ENCODE measurements around the gene CLK3.
A peak's percentile ranks its signal among the peaks of the same experiment; 100 is the strongest.

The CLK3 gene

DNA sequence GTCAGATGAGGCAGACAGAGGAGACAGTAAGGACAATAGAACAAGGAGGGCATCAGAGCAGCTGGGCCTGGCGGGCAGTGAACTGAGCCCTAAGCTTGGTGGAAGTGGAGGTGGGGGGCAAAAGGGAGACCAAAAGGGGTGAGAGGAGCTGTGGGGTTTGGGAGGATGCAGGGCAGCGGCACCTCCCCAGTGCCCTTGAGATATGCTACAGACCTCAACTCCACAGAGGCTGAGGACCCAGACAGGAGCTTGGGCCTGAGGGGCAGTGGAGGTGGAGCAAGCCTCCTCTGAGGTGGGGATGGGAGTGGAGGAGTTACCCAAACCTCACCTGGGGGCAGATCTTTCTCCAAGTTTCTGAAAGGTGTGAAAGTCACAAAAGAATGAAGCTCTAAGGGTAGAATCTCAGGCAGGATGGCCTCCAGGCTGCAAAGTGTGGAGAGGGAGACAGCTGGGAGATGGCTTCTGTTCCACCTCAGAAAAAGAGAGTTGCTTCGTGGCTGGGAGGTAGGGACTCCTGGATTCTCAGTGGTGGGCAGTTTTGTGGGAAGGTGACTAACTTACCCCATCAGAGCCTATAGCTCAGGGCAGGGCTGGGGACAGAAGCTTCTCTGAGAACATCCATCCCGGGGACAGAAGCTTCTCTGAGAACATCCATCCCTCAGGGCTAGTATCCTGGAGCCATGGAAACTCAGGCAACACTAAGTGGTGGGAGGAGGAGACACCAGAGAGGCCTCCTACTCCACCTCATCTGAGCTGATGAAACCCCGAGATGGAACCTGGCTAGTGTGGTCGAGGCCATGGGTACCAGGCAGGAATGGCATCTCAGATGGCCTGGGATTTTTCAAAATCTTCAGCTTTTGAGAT, 2.3 kb upstream of the CLK3 start:
- no peak overlapping the region for H3K14ac ChIP-seq (ENCODE audit: low read length in 2 of 2)
- peak overlapping the region; percentile 16 for H4K91ac ChIP-seq (ENCODE audit: low read length)
- no peak overlapping the region for H2BK5ac ChIP-seq (ENCODE audit: low read depth, low read length, poor library complexity, severe bottlenecking)
- no peaks in the 10 kb centered on the region for H3K9me3 ChIP-seq (ENCODE audit: control insufficient read depth, low read length)
- H3K4me2 ChIP-seq (ENCODE audit: low read length, poor library complexity, severe bottlenecking), result no peak overlapping the region
- peaks cover 13% of the 10 kb centered on the region for H3K4me1 ChIP-seq (ENCODE audit: control insufficient read depth, insufficient read depth, low read depth, low read length)
- no peak overlapping the region for H3K18ac ChIP-seq (ENCODE audit: low read depth in 1 of 2, low read length in 2 of 2)
- H2BK12ac ChIP-seq (ENCODE audit: low read length in 2 of 2), result no peak overlapping the region
- H3K9ac ChIP-seq (ENCODE audit: low read length), result peak overlapping the region; percentile 100
- H3K79me1 ChIP-seq (replicated peaks; ENCODE audit: low read length, poor library complexity, severe bottlenecking), result no peaks in the 10 kb centered on the region
- WGBS, result 85% methylated on average over 5 of the region's 6 CpGs
- peaks cover 0 to 3% of the 10 kb centered on the region in 2 experiments for H3K36me3 ChIP-seq (ENCODE audit: control insufficient read depth in 1 of 2, insufficient read depth in 2 of 2, low read depth in 1 of 2, low read length in 2 of 2)
- H3K27me3 ChIP-seq (ENCODE audit: control insufficient read depth in 1 of 2, insufficient read depth in 1 of 2, low read length in 2 of 2), result peaks cover 35 to 48% of the 10 kb centered on the region in 2 experiments
- no peak overlapping the region for H3K4ac ChIP-seq (ENCODE audit: low read depth in 1 of 2, low read length in 2 of 2)
- peak; percentile 44 for DNase-seq
- no peak overlapping the region for H2AFZ ChIP-seq (ENCODE audit: low read depth, low read length)
- no peak overlapping the region for H2BK120ac ChIP-seq (ENCODE audit: low read depth, low read length)
- no peak overlapping the region for H3K27ac ChIP-seq (ENCODE audit: low read length, poor library complexity, severe bottlenecking)
- no peak overlapping the region for H4K8ac ChIP-seq (ENCODE audit: low read length)
- H2AK5ac ChIP-seq (ENCODE audit: low read length, severe bottlenecking), result no peak overlapping the region
- H3K23ac ChIP-seq (ENCODE audit: low read length in 2 of 2), result no peak overlapping the region
- H3K4me3 ChIP-seq (ENCODE audit: insufficient read depth in 1 of 2, low read depth in 1 of 2, low read length in 2 of 2), result peak overlapping the region in 1 of 2 experiments; percentile 99
- H2BK15ac ChIP-seq (ENCODE audit: low read depth, poor library complexity, severe bottlenecking), result peak overlapping the region; percentile 1

DNA sequence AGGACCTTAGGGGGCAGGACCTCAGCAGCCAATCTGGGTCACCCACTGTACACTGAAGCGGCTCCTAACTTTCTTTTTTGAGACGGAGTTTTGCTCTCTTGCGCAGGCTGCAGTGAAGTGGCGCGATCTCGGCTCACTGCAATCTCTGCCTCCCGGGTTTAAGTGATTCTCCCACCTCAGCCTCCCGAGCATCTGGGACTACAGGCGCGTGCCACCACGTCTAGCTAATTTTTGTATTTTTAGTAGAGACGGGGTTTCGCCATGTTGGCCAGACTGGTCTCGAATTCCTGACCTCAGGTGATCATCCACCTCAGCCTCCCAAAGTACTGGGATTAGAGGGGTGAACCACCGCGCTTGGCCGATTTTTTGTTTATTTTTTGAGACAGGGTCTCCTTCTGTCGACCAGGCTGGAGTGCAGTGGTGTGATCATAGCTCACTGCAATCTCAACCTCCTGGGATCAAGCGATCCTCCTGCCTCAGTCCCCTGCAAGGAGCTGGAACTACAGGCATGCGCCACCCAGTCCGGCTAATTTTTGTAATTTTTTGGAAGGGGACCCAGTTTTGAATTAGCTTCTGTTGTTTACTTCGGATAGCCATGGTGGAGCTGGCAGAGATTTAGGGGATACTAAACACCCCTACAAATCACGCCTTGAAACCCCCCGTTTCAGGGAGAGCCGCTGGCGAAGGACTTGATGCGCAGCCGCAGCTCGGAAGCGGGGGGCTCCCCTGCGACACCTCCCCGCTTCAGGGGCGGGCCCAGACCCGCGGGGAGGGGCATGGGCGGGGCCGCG, 1.5 kb upstream of the CLK3 start:
- H3K4me3 ChIP-seq (ENCODE audit: insufficient read depth in 1 of 2, low read depth in 1 of 2, low read length in 2 of 2), result peak overlapping the region in 1 of 2 experiments; percentile 99
- no peak overlapping the region for H2AK5ac ChIP-seq (ENCODE audit: low read length, severe bottlenecking)
- peaks cover 13% of the 10 kb centered on the region for H3K4me1 ChIP-seq (ENCODE audit: control insufficient read depth, insufficient read depth, low read depth, low read length)
- no peaks in the 10 kb centered on the region for H3K79me1 ChIP-seq (replicated peaks; ENCODE audit: low read length, poor library complexity, severe bottlenecking)
- H2BK12ac ChIP-seq (ENCODE audit: low read length in 2 of 2), result no peak overlapping the region
- H3K14ac ChIP-seq (ENCODE audit: low read length in 2 of 2), result no peak overlapping the region
- no peak overlapping the region for H2BK5ac ChIP-seq (ENCODE audit: low read depth, low read length, poor library complexity, severe bottlenecking)
- no peak overlapping the region for H3K23ac ChIP-seq (ENCODE audit: low read length in 2 of 2)
- 74% methylated on average over 22 of the region's 38 CpGs for WGBS
- no peak overlapping the region for H2AFZ ChIP-seq (ENCODE audit: low read depth, low read length)
- no peak overlapping the region for H4K91ac ChIP-seq (ENCODE audit: low read length)
- no peak overlapping the region for H3K4ac ChIP-seq (ENCODE audit: low read depth in 1 of 2, low read length in 2 of 2)
- H3K9me3 ChIP-seq (ENCODE audit: control insufficient read depth, low read length), result no peaks in the 10 kb centered on the region
- H2BK120ac ChIP-seq (ENCODE audit: low read depth, low read length), result no peak overlapping the region
- no peak overlapping the region for H3K27ac ChIP-seq (ENCODE audit: low read length, poor library complexity, severe bottlenecking)
- peak overlapping the region in 1 of 2 experiments; percentile 16 for H3K18ac ChIP-seq (ENCODE audit: low read depth in 1 of 2, low read length in 2 of 2)
- H2BK15ac ChIP-seq (ENCODE audit: low read depth, poor library complexity, severe bottlenecking), result no peak overlapping the region
- peaks cover 3 to 11% of the 10 kb centered on the region in 2 experiments for H3K36me3 ChIP-seq (ENCODE audit: control insufficient read depth in 1 of 2, insufficient read depth in 2 of 2, low read depth in 1 of 2, low read length in 2 of 2)
- no peak for DNase-seq
- H3K27me3 ChIP-seq (ENCODE audit: control insufficient read depth in 1 of 2, insufficient read depth in 1 of 2, low read length in 2 of 2), result peaks cover 27 to 40% of the 10 kb centered on the region in 2 experiments
- peak overlapping the region; percentile 100 for H3K9ac ChIP-seq (ENCODE audit: low read length)
- peak overlapping the region; percentile 27 for H4K8ac ChIP-seq (ENCODE audit: low read length)
- peak overlapping the region; percentile 92 for H3K4me2 ChIP-seq (ENCODE audit: low read length, poor library complexity, severe bottlenecking)

DNA sequence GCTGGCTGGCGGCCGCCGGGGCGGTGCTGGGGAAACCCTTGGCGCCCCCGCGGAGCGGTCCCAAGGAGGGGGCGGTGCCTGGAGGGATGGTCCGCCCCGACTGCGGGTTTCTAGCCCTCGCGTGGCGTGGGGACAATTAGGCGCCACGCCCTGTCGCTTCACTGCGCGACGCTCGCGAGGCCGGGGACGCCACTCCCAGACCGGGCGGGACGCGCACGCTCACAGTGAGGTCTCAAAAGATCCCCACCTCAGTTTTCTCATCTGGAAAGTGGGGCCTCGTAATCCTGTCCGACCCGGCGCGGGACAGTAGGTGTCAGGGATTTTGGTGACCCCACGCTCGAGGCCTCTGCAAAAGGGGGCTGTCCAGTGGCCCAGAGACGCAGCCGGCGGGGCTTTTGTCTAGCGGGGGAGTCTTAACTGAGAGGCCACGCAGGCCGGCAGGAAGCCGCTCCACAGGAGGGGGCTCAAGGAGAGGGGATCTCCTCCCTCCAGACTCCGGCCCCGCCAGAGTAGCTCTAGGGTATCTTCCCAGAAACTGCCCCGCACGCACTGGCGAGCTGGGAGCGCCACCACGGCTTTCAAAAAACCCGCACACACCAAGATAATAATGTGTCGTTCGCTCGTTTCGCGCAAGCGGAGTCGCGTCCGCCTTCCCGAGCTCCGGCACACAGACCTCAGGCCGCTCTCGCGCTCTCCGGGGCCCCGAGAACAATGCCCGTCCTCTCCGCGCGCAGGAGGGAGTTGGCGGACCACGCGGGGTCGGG, 710 bp upstream of the CLK3 start:
- Histone ChIP-seq H2AFZ (ENCODE audit: low read depth, low read length) (peak overlapping the region; percentile 72), H2AK5ac (ENCODE audit: low read length, severe bottlenecking) (no peak overlapping the region), H2BK12ac (ENCODE audit: low read length in 2 of 2) (peak overlapping the region in 1 of 2 experiments; percentile 24), H3K4me3 (ENCODE audit: insufficient read depth in 1 of 2, low read depth in 1 of 2, low read length in 2 of 2) (peak overlapping the region; percentile 94 to 99), H3K36me3 (ENCODE audit: control insufficient read depth in 1 of 2, insufficient read depth in 2 of 2, low read depth in 1 of 2, low read length in 2 of 2) (peaks cover 11 to 19% of the 10 kb centered on the region in 2 experiments), H3K18ac (ENCODE audit: low read depth in 1 of 2, low read length in 2 of 2) (peak overlapping the region; percentile 90 to 95), H3K23ac (ENCODE audit: low read length in 2 of 2) (peak overlapping the region in 1 of 2 experiments; percentile 75), H4K8ac (ENCODE audit: low read length) (peak overlapping the region; percentile 90), H4K91ac (ENCODE audit: low read length) (peak overlapping the region; percentile 92), H3K4me2 (ENCODE audit: low read length, poor library complexity, severe bottlenecking) (peak overlapping the region; percentile 92), H3K14ac (ENCODE audit: low read length in 2 of 2) (peak overlapping the region in 1 of 2 experiments; percentile 92), H2BK15ac (ENCODE audit: low read depth, poor library complexity, severe bottlenecking) (peak overlapping the region; percentile 78), H2BK5ac (ENCODE audit: low read depth, low read length, poor library complexity, severe bottlenecking) (no peak overlapping the region), H3K4ac (ENCODE audit: low read depth in 1 of 2, low read length in 2 of 2) (peak overlapping the region; percentile 82 to 95), H3K79me1 (replicated peaks; ENCODE audit: low read length, poor library complexity, severe bottlenecking) (peaks cover 4% of the 10 kb centered on the region), H3K9ac (ENCODE audit: low read length) (peak overlapping the region; percentile 100), H3K9me3 (ENCODE audit: control insufficient read depth, low read length) (no peaks in the 10 kb centered on the region), H3K27ac (ENCODE audit: low read length, poor library complexity, severe bottlenecking) (peak overlapping the region; percentile 69), H3K27me3 (ENCODE audit: control insufficient read depth in 1 of 2, insufficient read depth in 1 of 2, low read length in 2 of 2) (peaks cover 19 to 32% of the 10 kb centered on the region in 2 experiments), H2BK120ac (ENCODE audit: low read depth, low read length) (peak overlapping the region; percentile 84), H3K4me1 (ENCODE audit: control insufficient read depth, insufficient read depth, low read depth, low read length) (peaks cover 13% of the 10 kb centered on the region)
- DNase-seq, result peak; percentile 79
- WGBS, result under 1% methylated on average over 69 of the region's 76 CpGs
